Activated CD8-positive, alpha-beta memory T cell treated with anti-CD3 and anti-CD28 coated beads, Interleukin-2, amount 50 U/mL, for 4 hours (primary cell): Measurements from ENCODE around the gene AK1.

Source experiments
- DNase-seq: peaks from one replicate; pipeline ENCODE4 v3.0.0-alpha.2; 2020

Gene AK1, protein sequence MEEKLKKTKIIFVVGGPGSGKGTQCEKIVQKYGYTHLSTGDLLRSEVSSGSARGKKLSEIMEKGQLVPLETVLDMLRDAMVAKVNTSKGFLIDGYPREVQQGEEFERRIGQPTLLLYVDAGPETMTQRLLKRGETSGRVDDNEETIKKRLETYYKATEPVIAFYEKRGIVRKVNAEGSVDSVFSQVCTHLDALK

DNA sequence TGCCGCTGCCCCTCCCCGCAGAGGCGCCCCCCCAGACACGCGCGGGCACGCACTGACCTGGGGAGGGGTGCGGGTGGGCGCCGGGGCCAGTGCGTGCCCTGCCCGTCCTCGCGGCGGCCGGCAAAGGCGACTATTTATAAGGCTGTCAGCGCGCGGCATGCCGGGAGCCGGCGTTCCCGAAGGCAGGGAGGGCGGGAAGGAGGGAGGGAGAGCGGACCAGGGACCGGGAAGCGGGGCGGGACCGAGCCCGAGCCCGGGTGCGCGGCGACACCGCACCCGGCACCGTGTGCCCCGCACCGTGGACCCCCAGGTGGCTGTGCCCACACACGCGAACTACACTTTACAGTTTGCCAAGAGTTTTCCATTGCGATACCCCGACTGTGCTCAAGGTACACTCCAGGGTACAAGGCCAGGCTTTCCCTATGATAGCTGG is at the start of gene AK1:
Gene AK1 (minus strand): TSS at position 110 of the 433 bp plus-strand sequence. CDS start 3,058 bp downstream, outside the sequence.
- no peak for DNase-seq

DNA sequence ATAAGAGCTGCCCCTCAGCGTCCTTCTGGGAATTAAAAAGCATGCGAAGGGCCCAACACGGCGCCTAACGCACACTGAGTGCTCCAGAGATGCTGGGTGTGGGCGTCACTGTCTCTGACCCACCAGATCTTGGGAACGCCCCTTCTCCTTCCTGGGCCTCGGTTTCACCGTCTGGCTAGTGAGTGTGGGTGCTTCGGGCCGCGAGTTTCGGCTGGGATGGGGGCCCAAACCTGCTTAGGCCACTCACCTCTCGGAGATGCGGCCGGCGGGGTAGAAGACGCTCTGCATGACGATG is 49.4 kb upstream of the AK1 start:
- no peak for DNase-seq

DNA sequence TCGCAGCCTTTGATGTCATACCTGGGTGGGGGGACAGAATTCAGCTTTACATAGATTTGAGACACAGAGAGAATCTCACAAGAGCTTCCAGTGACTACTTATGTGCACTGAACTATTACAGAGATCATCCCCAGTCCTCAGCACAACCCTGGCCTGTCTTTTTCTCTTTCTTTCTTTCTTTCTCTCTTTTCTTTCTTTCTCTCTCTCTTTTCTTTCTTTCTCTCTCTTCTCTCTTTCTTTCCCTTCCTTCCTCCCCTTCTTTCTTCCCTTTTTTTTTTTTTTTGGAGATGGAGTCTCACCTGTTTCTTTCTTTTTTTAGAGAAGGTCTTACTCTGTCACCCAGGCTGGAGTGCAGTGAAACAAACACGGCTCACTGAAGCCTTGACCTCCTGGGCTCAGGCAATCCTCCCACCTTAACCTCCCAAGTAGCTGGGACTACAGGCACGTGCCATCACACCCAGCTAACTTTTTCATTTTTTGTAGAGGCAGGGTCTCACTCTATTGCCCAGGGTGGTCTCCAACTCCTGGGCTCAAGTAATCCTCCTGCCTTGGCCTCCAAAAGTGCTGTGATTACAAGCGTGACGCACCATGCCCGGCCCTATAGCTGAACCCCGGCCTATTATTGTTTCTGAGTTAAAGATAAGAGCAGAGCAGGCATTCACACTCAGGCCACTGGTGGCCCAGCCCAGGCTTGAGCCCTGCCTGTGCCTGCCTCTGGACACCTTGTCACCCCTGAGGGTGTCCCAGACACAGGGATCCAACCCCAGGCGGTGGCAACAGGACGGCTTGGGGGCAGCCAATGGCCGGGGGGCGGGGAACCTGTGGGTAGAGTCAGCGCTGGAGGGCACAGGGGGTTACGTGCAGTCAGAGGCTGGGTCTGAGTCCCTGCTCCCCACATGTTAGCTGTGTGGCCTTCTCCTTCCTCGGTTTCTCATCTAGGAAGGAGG is 48.8 kb upstream of the AK1 start:
- no peak for DNase-seq

DNA sequence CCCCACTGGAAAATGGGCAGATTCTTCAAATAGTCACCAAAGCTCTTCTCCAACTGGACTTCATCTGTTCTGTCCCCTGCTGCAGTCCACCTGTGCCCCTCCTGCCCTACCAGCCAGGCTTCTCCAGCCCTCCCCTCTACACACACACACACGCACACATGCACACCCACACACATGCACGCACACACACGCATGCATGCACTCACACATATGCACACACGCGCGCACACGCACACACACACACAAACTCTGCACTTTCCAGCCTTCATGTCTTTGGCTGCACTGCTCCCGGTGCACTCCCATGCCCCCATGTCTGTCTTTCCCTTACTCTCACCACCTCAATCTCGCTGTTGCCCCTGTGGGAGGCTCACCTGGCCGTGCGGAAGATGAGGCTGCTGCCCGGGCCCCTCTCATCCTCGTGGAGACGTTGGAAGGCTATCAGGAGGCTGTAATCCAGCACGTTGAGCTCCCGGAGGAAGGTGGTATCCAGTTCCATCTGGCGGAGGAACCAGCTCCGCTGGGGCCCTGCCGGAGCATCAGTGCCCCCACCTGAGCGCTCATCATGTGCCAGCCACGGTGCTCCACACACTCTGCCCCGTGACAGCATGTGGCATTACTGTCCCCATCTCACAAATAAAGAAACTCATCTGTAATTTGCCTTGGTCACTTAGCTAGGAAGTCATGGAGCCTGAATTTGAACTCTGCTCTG is 47.4 kb upstream of the AK1 start:
- no peak for DNase-seq

DNA sequence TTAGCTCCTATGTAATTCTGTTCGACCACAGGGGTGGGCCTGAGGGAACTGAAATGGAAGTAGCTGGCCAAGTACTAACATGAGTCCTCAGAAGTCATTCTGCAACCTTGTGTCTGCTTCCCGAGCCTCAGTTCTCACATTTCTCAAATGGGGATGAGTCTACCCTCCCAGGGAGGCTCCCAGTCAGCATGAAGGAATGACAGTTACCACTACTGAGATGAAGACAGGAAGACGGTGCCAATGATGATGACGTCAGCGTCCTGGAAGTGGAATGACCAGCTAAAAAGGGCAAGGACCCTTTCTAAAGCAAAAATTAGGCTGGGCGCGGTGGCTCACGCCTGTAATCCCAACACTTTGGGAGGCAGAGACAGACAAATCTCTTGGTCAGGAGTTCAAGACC is 46.3 kb upstream of the AK1 start:
- no peak for DNase-seq

DNA sequence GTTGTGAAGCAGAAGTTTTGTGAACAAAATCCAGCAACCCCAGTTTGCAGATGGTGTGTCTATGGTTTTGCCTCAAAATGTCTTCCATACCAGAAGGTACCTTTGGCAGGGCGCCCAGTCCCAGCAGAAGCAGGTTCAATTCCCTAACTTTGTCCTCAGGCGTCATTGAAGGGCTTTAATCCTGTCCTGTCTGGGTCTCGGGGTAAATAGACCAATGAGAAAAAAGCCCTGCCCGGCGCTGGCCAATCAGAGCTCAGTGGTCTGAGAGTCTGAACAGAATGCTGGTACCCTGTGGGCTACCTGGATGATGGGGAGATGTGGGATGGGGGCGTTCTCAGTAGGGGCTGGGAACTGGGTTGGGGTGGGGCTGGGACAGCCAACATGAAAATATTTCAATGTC is 45.6 kb upstream of the AK1 start:
- DNase-seq = no peak

DNA sequence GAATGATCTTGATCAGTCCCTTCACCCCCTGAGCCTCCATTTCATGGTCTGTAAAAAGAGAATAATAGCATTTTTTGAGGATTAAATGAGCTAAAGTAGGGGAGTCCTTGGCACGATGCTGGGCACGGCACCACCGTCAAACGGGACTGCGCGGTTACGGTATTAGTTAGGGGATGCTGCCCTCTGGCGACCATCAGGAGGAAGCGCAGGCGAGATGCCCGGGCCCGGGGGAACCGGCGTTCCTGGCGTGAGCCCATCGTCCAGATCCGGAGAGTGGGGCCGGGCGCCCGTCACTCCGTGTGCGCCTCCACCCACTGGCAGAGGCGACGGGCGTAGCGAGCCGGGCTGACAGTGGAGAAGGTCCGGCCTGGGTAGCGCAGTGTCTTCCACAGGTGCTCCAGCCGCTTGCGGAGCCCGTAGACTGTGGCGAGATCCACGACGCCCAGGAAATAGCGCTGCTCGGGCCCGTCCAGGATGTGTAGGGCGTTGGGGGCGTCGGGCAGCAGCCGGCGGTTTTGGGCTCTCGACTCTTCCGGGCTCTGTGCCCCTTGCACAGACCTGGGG is 44.2 kb upstream of the AK1 start:
- DNase-seq = peak; percentile 79

DNA sequence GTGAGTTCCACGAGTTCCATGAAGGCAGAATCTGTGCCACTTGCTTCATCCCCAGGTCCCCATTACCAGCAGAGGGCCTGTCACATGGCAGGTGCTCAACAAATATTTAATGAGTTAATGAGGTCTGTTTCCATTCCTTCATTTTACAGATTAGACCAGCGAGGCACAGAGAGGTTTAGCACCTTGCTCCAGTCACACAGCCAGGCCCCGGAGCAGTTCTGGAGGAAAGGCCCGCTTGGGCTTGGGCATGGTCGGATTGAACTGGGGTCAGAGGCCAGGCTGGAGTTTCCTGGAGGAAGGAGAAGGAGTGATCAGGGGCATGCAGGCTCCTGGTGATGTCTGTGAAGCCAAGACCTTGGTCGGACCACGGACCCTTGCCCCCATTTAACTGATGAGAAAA is 43.3 kb upstream of the AK1 start:
- no peak for DNase-seq

DNA sequence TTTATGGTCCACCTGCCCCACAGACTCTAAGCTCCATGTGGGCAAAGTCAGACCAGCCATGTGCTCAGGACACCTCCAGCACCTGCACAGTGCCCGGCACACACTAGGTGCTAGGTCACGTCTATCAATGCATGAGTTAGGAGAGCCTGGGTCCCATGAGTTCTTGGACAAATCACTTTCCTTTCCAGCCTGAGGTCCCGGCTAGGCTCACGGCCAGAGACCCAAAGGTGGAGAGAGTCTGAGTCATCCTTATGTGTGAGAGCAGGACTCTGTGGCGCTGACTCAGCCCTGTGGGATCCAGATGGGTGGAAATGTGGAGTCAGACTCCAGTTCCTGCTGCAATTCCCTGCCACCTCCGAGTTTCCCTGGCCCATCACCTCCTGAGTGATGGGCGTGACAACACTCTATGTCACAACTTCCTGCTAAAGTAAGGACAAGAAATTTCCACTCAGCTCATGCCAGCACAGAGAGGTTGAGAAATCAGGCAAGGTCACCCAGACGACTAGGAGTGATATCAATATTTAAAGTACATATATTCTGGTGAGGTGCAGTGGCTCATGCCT is 41.9 kb upstream of the AK1 start:
- DNase-seq = no peak

DNA sequence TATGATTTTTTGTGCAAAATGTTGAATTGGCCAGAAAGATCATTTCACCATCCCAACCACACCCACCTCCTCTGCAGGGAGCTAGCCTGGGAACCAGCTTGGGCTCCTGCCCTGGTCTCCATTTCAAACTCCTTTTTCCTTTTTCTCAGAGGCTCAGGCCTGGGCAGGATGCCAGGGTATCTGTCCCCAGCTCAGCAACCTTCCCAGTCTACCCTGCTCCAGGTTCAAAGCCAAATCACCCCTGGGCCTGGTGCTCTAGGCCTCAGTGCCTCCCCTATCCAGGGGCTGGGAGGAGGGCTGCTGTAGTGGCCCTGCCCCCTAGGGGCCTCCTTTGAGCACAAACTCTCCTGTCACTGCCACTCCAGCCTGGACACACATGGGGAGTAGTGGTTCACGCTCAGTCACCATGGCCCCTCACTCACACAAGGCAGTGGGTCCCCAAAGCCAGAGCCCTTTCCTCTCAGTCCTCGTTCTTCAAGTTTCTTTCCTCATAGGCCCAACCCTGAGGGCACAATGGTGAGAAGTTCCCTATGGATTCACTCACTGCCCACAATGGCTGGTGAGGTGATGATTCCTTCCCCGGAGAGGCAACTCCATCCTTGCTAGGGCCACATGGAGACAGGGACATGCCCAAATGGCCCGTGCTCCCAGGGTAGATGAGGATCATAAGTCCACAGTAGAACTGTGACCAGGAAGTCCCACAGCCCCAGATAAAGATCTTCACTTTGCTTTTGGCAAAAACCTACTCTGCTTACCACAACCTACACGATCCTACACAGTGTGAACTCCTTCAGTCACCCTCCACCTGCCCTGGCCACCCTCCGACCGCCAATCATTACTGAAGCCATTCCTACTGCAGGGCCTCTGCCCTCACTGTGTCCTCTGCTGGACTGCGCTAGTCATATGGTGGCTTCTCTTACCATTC is 41.0 kb upstream of the AK1 start:
- DNase-seq = no peak

DNA sequence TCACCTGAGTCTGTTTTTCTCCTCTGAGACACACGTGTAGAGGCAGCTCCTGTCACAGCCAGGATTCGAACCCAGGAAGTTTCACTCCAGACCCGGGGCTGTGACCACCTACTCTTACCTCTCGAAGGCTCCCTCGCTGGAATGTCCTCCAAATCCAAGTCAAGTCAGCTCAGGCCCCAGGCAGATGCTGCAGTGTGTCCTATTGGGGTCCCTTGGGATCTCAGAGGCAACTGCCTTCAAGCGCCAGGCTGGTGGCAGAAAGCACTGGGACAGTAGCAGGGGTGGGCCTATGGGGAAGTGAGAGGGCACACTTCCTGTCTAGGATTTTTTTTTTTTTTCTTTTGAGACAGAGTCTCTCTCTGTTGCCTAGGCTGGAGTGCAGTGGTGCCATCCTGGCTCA is 40.1 kb upstream of the AK1 start:
- no peak for DNase-seq

DNA sequence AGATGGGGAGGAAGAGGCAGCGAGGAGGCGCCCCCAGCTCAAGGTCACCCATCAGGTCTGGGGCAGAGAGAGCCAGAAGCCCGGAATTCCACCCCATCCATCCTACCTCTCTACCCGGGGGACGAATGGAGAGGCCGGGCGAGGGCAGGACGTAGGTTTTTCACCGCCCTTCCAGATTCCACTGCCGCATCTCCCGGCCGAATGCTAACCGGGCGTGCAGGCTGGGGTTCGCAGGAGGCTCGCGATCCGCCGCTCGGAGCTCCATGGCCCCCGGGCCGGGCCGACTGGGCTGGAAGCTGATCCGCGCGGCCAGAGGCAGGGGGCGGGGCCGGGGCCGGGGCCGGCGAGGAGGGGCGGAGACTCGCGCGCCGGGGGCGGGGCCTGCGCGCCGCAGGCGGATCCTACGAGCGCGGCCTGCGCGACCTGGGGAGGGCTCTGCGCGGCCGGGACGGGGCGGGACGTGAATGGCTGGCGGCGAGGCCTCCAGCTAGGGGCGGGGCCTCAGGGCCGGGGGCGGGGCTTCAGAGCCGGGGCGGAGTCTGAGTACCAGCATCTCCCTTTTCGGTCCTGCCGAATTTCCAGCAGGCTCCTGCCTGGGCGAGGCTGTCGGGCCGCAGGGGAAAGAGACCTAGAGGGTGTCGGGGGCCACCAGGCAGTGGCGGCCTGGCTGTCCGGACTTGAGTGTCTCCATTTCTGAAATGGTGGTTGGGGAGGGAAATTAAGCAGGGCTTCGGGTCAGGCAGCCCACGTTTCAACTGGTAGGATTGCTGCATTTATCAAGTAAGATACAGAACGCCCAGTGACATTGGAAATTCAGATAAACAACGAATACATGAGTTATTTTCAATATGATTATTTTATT is 39.5 kb upstream of the AK1 start, which contains the start of gene ST6GALNAC4:
Gene ST6GALNAC4 (minus strand): TSS at position 322 of the 862 bp plus-strand sequence. CDS start 622 bp downstream, outside the sequence.
- peak; percentile 95 for DNase-seq

DNA sequence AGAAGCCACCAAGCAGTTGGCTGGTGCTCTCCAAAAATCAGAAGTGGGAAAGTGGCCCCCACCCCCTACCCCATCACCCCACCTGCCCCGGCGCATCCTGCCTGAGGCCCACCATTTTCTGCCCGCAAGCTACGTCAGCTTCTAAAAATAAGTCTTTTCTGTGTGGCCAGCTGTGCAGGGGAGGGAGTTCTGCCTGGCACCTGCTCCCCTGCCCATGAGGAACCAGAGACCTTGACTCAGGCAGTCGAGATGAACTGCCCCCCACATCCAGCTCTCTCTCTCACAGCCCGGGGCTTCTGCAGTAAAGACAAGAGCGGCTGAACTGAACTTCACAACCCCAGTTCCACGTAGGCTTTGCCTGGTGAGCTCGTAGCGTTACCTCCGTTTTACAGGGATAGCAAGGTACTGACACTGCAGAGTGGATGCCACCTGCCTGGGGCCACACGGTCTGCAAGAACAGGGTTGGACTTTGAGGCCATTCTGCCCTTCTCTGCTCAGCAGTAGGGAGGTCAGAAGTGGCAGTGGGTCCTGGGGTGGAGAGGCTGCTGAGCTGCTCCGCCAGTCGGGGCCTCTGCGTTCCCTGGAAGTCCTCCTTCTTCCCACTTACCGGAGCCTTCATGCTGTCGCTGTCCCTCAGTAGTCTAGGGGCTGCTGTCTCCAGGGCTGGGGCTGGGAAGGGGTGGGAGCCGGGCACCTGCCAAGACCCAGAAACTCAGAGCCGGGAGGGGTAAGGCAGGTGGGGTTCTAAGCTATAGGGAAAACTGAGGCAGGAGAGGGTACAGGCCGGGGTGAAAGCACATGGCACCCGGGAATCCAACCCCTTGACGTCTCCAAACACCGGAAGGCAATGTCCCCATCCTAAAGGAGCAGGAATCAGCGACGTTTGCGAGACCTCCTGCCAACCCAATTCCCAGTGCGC is 38.6 kb upstream of the AK1 start:
- DNase-seq = no peak

DNA sequence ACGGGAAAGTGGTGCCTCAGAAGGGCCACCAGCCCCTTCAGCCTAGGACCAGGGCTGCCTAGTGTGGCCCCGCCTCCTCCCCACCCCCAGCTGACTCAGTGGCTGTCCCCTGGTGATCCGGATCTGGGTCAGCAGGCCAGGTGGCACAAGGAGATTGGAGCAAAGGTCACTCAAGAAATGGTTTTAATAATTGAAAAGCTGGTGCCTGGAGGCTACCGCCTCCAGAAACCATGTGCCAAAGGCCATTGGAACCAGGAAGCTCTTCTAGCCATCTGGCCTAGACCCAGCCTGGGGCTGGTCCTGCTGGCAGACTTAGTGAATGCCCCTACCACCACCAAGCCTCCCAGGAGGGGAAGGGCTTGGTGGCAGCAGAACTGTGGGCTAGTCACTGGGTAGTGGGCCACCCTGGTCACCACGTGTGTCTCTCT is 37.9 kb upstream of the AK1 start:
- no peak for DNase-seq

DNA sequence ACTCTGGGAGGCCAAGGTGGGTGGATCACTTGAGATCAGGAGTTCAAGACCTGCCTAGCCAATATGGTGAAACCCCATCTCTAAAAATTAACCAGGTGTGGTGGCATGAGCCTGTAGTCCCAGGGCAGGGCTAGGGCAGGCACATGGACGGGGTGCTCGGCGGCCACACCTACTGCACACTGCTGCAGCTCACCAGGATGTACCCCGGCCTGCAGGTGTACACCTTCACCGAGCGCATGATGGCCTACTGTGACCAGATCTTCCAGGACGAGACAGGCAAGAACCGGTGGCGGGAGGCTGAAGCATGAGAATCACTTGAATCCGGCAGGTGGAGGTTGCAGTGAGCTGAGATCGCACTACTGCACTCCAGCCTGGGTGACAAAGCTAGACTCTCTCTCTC is 36.2 kb upstream of the AK1 start:
- no peak for DNase-seq

DNA sequence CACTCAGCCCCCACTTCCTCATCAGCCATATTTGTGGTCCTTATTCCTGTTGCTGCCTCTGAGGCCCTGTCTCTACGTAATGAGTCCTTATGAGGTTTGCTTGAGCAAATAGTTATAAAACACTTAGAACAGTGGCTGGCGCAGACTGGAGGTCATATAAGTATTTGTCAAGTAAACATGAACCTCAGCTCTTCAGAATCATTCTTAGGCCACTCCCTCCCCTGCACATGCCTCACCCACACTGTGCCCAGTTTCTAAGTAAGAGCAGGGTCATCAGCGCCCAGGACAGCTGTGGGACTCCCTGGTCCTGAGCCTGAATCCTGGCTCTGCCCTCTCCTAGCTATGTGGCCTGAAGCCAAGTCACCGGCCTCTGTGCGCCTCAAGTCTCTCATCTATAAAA is 35.4 kb upstream of the AK1 start:
- DNase-seq = no peak

DNA sequence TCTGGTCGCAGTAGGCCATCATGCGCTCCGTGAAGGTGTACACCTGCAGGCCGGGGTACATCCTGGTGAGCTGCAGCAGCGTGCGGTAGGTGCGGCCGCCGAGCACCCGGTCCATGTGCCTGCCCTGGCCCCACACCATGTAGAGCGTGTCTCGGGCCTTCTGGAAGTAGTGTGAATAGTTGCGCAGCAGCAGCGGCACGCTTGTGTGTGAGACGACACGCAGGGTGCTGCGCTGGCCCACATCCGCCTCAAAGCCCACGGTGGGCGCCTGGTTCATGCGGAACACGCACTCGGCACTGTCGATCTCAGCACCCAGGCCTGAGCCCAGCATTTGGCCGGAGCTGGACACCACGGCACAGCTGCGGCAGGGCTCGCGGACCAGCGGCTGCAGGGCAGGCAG is 34.8 kb upstream of the AK1 start:
- no peak for DNase-seq

DNA sequence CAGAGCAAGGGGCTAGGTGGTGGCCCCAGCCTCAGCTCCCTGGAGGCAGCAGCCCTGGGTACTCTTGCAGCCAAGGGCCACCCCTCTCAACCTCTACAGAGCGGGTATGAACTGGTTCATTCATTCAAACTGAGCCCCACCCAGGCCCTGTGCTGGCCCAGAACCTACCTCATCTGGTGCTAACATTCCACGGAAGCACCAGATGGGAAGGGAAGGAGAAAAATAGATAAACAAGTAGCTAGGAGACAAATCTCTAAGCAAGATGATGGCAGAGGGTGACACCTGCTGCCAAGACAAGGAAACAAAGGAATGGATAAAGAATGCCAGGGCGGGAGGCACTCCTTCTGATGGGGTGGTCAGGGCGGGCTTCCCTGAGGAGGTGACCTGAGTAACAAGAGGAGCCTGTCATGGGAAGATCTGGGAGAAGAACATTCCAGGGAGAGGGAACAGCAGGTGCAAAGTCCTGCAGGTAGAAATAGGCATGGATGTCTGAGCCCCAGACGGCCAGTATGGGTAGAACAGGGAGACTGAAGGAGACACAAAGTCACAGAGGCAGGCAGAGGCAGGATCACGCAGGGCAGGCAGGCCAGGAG is 33.2 kb upstream of the AK1 start:
- DNase-seq = no peak

DNA sequence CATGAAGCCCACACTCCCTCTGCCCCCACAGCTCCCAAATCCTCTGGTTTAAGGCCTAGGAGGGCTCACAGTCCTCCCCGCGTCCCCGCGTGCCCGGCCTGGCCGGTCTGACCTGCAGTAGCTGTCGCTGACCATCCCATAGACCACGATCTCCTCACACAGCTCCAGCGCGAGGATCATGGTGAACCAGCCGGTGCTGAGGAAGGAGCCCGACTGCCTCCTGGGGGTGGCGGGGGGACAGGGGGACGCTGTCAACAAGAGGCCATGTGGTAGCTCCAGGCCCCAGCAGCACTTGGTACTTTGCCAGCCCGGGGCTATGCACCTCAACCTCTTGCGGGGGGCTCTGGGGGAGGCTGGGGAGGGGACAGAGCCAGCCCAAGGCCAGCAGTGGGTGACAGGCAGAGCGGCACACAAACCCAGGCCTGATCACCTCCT is 32.4 kb upstream of the AK1 start:
- DNase-seq = no peak

DNA sequence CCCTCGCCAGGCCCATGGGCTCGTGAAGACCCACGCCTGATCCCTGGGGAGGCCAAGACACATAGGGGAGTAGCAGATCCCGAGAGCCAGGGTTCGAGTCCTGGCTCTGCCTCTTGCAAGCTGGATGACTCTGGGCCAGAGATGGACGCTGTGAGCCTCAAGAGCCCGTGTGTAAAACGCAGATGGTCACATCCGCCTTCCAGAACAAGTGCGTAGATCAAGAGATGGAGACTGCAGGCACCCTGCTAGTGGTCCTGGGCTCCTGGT is 31.1 kb upstream of the AK1 start:
- DNase-seq = no peak
